NCI-H2107 treated with DMSO at 0.1 percent for 48 hours (cell line): ENCODE measurements around the gene GOLIM4.
"Not testable (repeated sequence)": the region's sequence is repeated elsewhere in the genome, so short reads cannot be mapped to it uniquely, and the experiment has no call there.

Experiments
- DNase-seq: peaks from one replicate; lab custom pipeline; 2025; ENCODE audit not compliant: unreplicated experiment; lab: John Stamatoyannopoulos, UW

The GOLIM4 gene

DNA sequence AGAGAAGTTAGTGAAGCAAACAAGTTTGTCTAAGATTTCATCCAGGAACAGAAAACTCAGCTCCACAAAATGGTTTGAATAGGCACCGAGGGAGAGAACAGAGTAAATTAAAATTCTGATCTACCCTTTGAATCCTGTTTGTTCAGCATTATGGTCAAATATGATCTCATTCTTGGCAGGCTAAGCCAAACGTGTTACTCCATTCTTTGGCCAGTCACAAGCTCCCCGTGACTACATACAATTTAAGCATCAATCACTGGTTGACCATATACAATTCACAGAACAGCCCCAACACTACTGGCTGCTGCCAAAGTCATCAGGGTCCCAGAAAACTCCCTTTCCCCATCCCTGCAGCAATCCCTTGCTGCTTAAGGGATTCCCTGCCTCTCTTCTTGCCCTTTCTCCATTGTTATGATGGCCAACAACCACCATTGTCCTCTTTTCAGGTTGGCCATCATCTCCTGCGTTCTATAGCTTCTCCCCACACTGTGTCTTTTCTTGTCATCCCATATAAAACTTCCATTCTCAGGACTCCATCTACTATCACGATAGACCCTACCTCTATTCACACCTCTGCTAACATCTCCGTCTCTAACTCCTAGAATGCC lies 46.3 kb downstream of the GOLIM4 start:
- no peak for DNase-seq

DNA sequence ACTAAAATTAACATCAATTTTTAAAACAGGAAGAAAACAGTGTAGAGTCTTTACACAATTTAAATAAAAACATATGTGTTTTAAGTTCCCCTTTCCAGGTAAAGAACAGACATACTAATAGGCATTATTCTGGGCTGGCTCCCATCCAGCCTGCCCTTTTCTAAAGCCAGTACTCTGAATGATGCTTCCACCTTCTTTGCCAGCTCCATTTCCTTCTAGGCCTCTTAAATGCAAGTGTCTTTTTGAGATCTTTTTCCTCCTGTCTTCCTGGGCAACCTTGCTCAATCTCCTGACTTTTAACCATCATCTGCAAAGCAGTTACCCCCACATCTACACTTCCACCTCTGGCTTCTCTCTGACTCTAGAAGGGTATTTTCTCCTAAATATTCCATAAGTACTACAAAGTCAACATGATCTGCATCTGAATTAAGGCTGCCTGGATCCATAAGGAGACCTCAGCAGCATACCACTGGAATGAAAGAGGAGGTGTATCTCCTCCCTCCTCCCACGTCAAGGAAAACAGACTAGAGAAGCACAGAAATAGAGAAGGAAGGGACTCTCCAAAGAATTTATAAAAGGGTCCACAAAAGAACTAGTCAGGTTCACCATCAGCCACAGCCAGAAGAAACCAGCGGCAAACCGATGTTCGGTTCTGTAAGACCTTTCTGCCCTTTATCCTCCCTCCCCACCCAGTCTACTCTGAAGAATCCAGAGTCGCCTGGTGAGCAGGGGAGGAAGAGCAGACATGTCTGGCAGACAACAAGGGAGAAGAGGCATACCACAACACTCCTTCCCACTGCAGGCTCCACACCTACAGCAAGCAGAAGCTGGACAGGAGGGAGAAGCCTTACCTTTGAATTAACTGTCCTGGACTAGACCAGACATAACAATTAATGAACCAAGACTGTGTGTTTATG lies 47.1 kb downstream of the GOLIM4 start:
- no peak for DNase-seq

- no peak for DNase-seq
Observed at GRCh38 chr3:168047936-168048335, 47.8 kb downstream of the GOLIM4 start.

- DNase-seq, result peak; percentile 99
Observed at GRCh38 chr3:168047190-168047795, 48.4 kb downstream of the GOLIM4 start.

DNA sequence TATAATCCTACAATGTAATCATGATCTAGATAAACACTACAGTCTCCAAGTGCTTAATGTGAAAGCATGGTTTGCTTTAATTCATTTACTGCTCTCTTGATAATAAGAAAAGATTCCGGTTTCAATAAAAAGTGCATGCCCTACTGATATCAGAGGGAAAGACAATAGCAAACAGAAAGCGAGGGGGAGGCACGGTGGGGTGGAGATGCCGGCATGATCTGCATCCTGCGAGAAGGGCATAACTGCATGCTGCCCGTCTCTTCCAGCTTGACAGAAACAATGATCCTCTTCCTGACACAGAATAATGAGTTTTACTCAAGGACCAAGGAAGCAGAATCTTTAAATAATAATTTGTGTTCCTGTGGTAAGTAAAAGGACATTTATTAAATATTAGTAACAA lies 51.7 kb downstream of the GOLIM4 start:
- peak; percentile 79 for DNase-seq

DNA sequence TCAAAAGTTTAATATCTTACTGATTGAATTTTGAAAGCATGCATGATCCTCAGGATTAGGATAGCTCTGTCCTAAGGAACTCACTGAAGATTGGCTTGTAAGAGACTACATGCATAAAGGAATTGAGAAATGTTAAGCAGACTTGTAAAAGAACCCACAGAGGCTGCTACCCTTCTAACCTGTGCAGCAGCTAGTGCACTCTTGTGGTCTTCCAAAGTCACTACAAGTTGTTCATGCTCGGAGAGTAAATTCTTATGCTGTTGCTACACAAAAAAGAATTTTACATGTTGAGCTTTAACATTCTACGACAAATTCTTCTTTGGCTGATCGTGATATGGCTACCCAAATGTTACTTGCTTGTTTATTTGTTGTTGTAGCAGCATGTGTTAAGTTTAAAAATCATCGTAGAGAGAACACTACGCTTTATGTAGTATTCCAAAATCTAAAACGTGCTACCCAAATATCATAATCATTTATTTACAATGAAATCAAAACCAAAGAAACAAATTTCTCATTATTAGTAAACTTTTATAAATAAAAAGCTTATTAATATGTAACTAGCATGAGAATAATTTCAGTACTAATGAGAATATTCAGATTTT lies 55.0 kb downstream of the GOLIM4 start:
- peak; percentile 94 for DNase-seq

DNA sequence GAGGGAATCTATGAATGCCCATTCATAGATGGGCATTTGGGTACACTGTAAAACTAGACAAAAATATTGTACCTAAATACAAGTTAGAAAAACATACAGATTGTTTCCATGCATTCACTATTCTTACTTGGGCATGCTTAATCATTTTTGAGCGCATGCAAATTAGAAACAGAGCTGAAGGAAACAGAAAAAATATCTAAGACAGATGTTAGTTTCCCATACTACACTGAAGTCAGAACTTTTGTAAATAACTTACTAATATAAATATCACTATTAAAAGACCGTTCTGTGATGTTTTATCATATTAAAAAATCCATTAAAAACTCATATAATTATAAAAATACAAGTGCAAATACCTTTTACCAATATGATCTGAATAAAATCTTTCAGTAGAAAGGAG lies 58.7 kb downstream of the GOLIM4 start:
- no peak for DNase-seq

- DNase-seq, result no peak
Observed at GRCh38 chr3:168036619-168037018, 59.1 kb downstream of the GOLIM4 start.

DNA sequence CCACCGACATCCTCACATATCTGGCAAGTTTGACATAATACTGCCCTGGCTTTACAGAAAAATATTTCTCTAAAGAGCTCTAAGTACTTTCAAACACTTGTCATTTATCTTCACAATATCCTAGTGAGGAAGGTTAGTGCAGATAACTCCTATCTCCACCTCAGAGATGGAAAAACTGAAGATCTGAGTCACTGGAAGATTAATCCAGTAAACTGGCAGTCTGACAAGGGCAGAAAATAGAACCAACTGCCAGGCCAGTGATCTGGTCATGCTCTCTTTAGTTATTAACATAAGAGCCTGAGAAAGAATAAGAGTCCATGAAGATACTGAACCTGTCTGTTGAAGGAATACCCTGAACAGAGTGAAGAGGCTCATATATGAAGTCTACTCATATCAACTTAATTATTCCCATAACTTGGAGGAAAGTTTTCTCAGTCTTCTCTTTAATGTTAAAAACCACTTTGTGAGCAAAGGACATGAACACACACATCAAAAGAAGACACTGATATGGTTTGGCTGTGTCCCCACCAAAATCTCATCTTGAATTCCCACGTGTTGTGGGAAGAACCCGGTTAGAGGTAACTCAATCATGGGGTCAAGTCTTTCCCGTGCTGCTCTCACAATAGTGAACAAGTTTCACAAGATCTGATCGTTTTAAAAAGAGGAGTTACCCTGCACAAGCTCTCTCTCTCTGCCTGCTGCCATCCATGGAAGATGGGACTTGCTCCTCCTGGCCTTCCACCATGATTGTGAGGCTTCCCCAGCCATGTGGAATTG lies 61.4 kb downstream of the GOLIM4 start:
- DNase-seq, result no peak

DNA sequence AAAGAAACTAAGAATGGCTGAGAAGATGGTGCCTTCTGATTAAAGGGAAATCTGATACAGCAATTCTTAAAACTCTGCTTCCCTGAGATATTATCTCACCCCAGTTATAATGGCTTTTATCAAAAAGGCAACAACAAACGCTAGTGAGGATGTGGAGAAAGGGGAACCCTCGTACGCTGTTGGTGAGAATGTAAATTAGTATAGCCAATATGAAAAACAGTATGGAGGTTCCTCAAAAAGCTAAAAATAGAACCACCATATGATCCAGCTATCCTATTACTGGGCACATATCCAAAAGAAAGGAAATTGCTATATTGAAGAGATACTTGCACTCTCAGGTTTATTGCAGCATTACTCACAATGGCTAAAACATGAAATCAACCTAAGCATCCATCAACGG lies 65.1 kb downstream of the GOLIM4 start:
- DNase-seq, result peak; percentile 68

GRCh38 chr3:168029705-168030104 lies 66.0 kb downstream of the GOLIM4 start:
- peak; percentile 78 for DNase-seq

DNA sequence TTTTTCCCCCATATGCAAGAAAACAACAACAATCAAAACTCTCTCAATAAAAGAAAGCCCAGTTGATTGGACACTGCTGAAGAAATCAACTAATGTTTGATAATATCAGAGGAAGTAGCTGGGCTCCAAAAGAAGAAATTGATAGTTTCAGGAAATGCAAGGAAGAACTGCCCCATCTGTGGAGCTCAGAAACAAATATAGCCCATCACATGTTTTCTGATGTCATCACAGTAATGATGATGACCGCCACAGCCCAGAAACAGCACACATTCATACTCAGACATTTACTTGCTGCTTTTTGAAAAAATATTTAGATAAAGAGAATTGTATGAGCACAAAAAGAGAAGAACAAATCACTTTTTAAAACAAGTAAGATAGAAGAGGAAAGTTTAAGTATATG lies 67.6 kb downstream of the GOLIM4 start:
- no peak for DNase-seq

DNA sequence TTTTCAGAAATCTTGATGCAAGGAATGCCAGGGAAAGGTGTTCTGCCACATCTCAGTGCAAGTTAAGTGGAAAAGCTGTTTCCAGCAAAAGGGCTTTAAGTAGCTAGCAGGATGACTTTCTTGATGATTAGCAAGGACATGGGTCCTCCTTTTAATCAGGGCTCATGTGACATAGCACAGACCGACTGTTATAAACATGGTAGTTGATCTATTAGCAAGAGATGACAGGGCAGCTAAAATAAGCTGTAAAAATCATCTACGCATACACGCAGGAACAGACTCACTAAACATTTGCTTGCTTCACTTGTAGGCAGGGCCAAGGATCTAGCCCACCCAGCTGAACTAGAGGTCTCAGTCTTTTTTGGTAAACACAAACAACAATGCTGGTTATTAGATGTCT lies 69.0 kb downstream of the GOLIM4 start:
- no peak for DNase-seq

DNA sequence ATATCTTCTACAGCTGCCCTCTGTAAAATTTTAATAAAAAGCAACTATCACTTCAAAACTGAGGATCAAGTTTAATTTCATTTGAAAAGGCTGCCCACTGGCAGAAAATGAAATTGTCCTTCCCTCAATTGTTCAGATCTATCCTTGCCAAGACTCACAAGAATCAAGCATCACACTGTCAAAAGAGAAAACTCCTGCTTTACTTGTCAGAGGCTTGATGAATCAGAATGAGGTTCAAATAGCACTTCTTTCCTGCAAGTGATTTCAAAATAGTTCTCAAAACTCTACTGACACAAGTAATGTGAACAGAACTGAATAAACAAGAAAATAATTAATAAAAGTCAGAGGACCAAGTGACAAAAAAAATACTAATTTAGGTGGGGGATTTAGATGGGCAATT lies 70.6 kb downstream of the GOLIM4 start:
- no peak for DNase-seq

DNA sequence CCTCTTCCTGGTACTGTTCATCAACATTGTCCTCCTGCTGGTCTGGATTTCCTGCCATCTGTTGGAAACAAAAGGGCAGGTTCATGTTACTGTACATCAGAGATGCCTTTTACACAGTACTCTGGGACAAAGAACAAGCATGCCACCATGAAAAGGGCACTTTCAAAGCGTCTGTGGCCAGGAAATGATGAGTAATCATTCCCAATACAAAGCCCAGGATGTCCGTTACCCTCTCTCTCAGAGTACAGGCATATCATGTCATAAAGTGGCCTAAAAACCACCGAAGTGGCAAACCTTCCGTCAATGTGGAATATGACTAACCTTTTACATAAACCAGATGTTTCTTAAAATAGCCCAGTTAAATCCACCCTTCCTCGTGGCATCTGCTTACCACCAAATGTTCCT lies 71.2 kb downstream of the GOLIM4 start:
- DNase-seq, result peak; percentile 99

- DNase-seq, result no peak
Observed at GRCh38 chr3:168021737-168022450, 73.8 kb downstream of the GOLIM4 start.

DNA sequence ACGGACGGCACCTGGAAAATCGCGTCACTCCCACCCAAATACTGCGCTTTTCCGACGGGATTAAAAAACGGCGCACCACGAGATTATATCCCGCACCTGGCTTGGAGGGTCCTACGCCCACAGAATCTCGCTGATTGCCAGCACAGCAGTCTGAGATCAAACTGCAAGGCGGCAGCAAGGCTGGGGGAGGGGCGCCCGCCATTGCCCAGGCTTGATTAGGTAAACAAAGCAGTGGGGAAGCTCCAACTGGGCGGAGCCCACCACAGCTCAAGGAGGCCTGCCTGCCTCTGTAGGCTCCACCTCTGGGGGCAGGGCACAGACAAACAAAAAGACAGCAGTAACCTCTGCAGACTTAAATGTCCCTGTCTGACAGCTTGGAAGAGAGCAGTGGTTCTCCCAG lies 84.4 kb downstream of the GOLIM4 start:
- not testable (repeated sequence) for DNase-seq

GRCh38 chr3:168006584-168006983 lies 89.1 kb downstream of the GOLIM4 start:
- DNase-seq, result no peak

GRCh38 chr3:168003911-168004310 lies 91.8 kb downstream of the GOLIM4 start:
- DNase-seq, result no peak

DNA sequence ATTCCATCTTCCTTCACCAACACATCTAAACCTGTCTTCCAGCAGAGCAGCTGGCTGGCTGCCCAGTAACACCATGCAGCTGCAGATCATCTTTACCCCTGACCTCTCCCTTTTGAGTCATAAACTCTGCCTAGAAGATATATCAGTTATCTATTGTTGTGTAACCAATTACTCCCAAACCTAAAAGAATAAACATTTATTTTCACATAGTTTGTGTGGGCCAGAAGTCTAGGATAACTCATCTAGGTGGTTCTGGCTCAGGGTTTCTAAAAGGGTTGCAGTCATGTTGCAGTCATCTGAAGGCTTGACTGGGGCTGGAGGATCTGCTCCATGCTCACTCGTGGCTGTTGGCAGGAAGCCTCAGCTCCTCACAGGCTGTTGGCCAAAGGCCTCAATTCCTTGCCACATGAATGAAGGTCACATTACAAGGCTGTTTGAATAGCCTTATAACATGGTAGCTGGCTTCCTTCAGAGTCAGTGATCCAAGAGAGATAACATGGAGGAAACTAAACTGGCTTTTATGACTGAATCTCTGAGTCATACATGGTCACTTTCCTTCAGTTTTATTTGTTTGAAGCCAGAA lies 92.8 kb downstream of the GOLIM4 start:
- no peak for DNase-seq
